ENCODE data around the gene GRPEL2. TPM values are rescaled to one million over a fixed set of nuclear protein-coding genes. Genes with fewer than 3 reads are reported as not detected.

Gene GRPEL2
- total RNA-seq, 2 experiments from 2014 or later: 55.3 to 56.4 TPM

- Mint-ChIP-seq H3K36me3 (peaks cover 43% of the 10 kb centered on the region), H3K27me3 (no peaks in the 10 kb centered on the region), H3K27ac (peak overlapping the region; percentile 85), H3K9me3 (no peaks in the 10 kb centered on the region), H3K4me1 (peaks cover 55% of the 10 kb centered on the region), H3K4me3 (peak overlapping the region; percentile 87)
- DNase-seq: peak; percentile 23
Measured at GRCh38 chr5:149358294-149358651, 13.0 kb downstream of the GRPEL2 start.

GRCh38 chr5:149358868-149359495 lies 13.7 kb downstream of the GRPEL2 start:
- peaks cover 40% of the 10 kb centered on the region for H3K36me3 Mint-ChIP-seq
- peak overlapping the region; percentile 85 for H3K27ac Mint-ChIP-seq
- H3K4me3 Mint-ChIP-seq: peak overlapping the region; percentile 87
- no peak for DNase-seq
- no peaks in the 10 kb centered on the region for H3K9me3 Mint-ChIP-seq
- peaks cover 50% of the 10 kb centered on the region for H3K4me1 Mint-ChIP-seq
- H3K27me3 Mint-ChIP-seq: no peaks in the 10 kb centered on the region

GRCh38 chr5:149360272-149360671 lies 15.0 kb downstream of the GRPEL2 start:
- DNase-seq: no peak
- H3K4me1 Mint-ChIP-seq: peaks cover 41% of the 10 kb centered on the region

GRCh38 chr5:149362541-149362940 lies 17.2 kb downstream of the GRPEL2 start:
- peaks cover 14% of the 10 kb centered on the region for H3K36me3 Mint-ChIP-seq
- DNase-seq: no peak
- H3K4me3 Mint-ChIP-seq: no peak overlapping the region
- H3K4me1 Mint-ChIP-seq: peaks cover 25% of the 10 kb centered on the region
- no peaks in the 10 kb centered on the region for H3K9me3 Mint-ChIP-seq
- H3K27ac Mint-ChIP-seq: no peak overlapping the region
- H3K27me3 Mint-ChIP-seq: no peaks in the 10 kb centered on the region

More at GRCh38 chr5:149360272-149360671, 15.0 kb downstream of the GRPEL2 start:
- H3K9me3 Mint-ChIP-seq: no peaks in the 10 kb centered on the region
- H3K27me3 Mint-ChIP-seq: no peaks in the 10 kb centered on the region
- no peak overlapping the region for H3K4me3 Mint-ChIP-seq
- peak overlapping the region; percentile 76 for H3K27ac Mint-ChIP-seq
- peaks cover 27% of the 10 kb centered on the region for H3K36me3 Mint-ChIP-seq

GRCh38 chr5:149363358-149363757 lies 18.1 kb downstream of the GRPEL2 start:
- no peaks in the 10 kb centered on the region for H3K9me3 Mint-ChIP-seq
- H3K4me1 Mint-ChIP-seq: peaks cover 25% of the 10 kb centered on the region
- H3K27me3 Mint-ChIP-seq: no peaks in the 10 kb centered on the region
- peaks cover 14% of the 10 kb centered on the region for H3K36me3 Mint-ChIP-seq
- H3K27ac Mint-ChIP-seq: no peak overlapping the region
- DNase-seq: no peak
- H3K4me3 Mint-ChIP-seq: no peak overlapping the region

GRCh38 chr5:149363936-149364335 lies 18.6 kb downstream of the GRPEL2 start:
- H3K27me3 Mint-ChIP-seq: no peaks in the 10 kb centered on the region
- peaks cover 20% of the 10 kb centered on the region for H3K4me1 Mint-ChIP-seq
- DNase-seq: no peak
- H3K4me3 Mint-ChIP-seq: no peak overlapping the region
- H3K36me3 Mint-ChIP-seq: peaks cover 11% of the 10 kb centered on the region
- no peak overlapping the region for H3K27ac Mint-ChIP-seq
- H3K9me3 Mint-ChIP-seq: no peaks in the 10 kb centered on the region

- DNase-seq: no peak
- no peaks in the 10 kb centered on the region for H3K27me3 Mint-ChIP-seq
- no peak overlapping the region for H3K4me3 Mint-ChIP-seq
- peaks cover 10% of the 10 kb centered on the region for H3K36me3 Mint-ChIP-seq
- H3K4me1 Mint-ChIP-seq: peaks cover 14% of the 10 kb centered on the region
- no peaks in the 10 kb centered on the region for H3K9me3 Mint-ChIP-seq
- H3K27ac Mint-ChIP-seq: no peak overlapping the region
Measured at GRCh38 chr5:149364719-149365118, 19.4 kb downstream of the GRPEL2 start.

- Mint-ChIP-seq H3K27me3 (no peaks in the 10 kb centered on the region), H3K4me1 (peaks cover 7% of the 10 kb centered on the region), H3K27ac (no peak overlapping the region), H3K36me3 (peaks cover 6% of the 10 kb centered on the region), H3K9me3 (no peaks in the 10 kb centered on the region), H3K4me3 (no peak overlapping the region)
- no peak for DNase-seq
Measured at GRCh38 chr5:149365418-149365817, 20.1 kb downstream of the GRPEL2 start.

- H3K4me1 Mint-ChIP-seq: no peaks in the 10 kb centered on the region
- H3K36me3 Mint-ChIP-seq: peaks cover 4% of the 10 kb centered on the region
- no peak overlapping the region for H3K27ac Mint-ChIP-seq
- H3K9me3 Mint-ChIP-seq: no peaks in the 10 kb centered on the region
- H3K27me3 Mint-ChIP-seq: no peaks in the 10 kb centered on the region
- DNase-seq: no peak
- H3K4me3 Mint-ChIP-seq: no peak overlapping the region
Measured at GRCh38 chr5:149366169-149366729, 20.9 kb downstream of the GRPEL2 start.

- no peak overlapping the region for H3K27ac Mint-ChIP-seq
- no peaks in the 10 kb centered on the region for H3K9me3 Mint-ChIP-seq
- H3K4me3 Mint-ChIP-seq: no peak overlapping the region
- H3K4me1 Mint-ChIP-seq: no peaks in the 10 kb centered on the region
- H3K36me3 Mint-ChIP-seq: peaks cover 4% of the 10 kb centered on the region
- peak; percentile 45 for DNase-seq
- H3K27me3 Mint-ChIP-seq: no peaks in the 10 kb centered on the region
Measured at GRCh38 chr5:149367249-149367971, 22.1 kb downstream of the GRPEL2 start.

GRCh38 chr5:149367972-149368645 lies 22.8 kb downstream of the GRPEL2 start:
- Mint-ChIP-seq H3K27me3 (no peaks in the 10 kb centered on the region), H3K9me3 (no peaks in the 10 kb centered on the region), H3K27ac (no peak overlapping the region)

GRCh38 chr5:149370878-149371277 lies 25.6 kb downstream of the GRPEL2 start:
- Mint-ChIP-seq H3K4me3 (no peak overlapping the region), H3K4me1 (no peaks in the 10 kb centered on the region)

More at GRCh38 chr5:149367972-149368645, 22.8 kb downstream of the GRPEL2 start:
- Mint-ChIP-seq H3K36me3 (no peaks in the 10 kb centered on the region), H3K4me3 (no peak overlapping the region), H3K4me1 (no peaks in the 10 kb centered on the region)
- DNase-seq: no peak

GRCh38 chr5:149371296-149371962 lies 26.1 kb downstream of the GRPEL2 start:
- H3K27me3 Mint-ChIP-seq: no peaks in the 10 kb centered on the region
- DNase-seq: peak; percentile 63
- no peak overlapping the region for H3K27ac Mint-ChIP-seq
- H3K4me1 Mint-ChIP-seq: no peaks in the 10 kb centered on the region
- no peaks in the 10 kb centered on the region for H3K9me3 Mint-ChIP-seq
- no peaks in the 10 kb centered on the region for H3K36me3 Mint-ChIP-seq
- no peak overlapping the region for H3K4me3 Mint-ChIP-seq

More at GRCh38 chr5:149370878-149371277, 25.6 kb downstream of the GRPEL2 start:
- Mint-ChIP-seq H3K27me3 (no peaks in the 10 kb centered on the region), H3K36me3 (no peaks in the 10 kb centered on the region), H3K9me3 (no peaks in the 10 kb centered on the region), H3K27ac (no peak overlapping the region)
- DNase-seq: no peak

GRCh38 chr5:149372076-149372795 lies 26.9 kb downstream of the GRPEL2 start:
- Mint-ChIP-seq H3K9me3 (no peaks in the 10 kb centered on the region), H3K36me3 (no peaks in the 10 kb centered on the region), H3K27ac (no peak overlapping the region), H3K4me1 (no peaks in the 10 kb centered on the region), H3K27me3 (no peaks in the 10 kb centered on the region), H3K4me3 (no peak overlapping the region)
- DNase-seq: no peak

All from activated naive CD8-positive, alpha-beta T cell treated with anti-CD3 and anti-CD28 coated beads for 36 hours (primary cell).